NCI-H2196 treated with DMSO at 0.1 percent for 48 hours (cell line): ENCODE results near the gene POLRMT.

Experiments
- DNase-seq: peaks from one replicate; lab custom pipeline; 2025; ENCODE audit not compliant: unreplicated experiment; lab: John Stamatoyannopoulos, UW

The POLRMT gene

GRCh38 chr19:648305-648704 is 15.0 kb upstream of the POLRMT start:
- no peak for DNase-seq

DNA sequence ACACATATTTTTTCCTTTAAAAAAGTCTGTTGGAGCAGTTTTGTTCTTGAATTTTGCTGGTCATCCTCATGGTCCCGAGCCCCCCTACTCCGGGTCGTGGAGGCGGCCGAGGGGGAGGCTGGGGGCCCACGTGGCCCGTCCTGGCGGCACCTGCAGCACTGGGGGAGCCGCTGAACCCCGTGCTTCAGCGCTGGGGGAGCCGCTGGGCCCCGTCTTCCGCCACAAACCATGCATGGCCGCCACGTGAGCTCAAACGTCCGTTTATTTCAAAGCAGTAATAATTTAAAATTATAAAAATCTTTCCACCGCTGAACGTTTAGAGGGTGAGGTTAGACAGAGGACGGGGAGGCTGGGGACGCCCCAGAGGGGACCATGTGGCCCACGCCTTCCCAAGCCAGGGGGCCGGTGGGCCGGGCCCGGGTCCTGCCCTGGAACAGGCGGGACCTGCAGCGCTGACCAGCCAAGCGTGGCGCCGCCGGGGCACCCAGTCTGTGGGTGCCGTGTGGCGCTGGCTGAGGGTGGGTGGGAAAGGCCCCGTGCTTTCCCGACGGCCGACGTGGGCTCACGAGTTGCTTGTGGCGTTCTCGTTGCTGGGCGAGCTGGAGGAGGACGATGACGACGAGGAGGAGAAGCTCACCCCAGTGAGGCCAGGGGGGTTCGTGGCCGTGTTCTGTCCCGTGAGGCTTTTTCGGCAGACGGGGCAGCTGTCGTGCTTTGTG is 14.4 kb upstream of the POLRMT start:
- no peak for DNase-seq

GRCh38 chr19:646779-647565 is 13.6 kb upstream of the POLRMT start:
- DNase-seq = no peak

DNA sequence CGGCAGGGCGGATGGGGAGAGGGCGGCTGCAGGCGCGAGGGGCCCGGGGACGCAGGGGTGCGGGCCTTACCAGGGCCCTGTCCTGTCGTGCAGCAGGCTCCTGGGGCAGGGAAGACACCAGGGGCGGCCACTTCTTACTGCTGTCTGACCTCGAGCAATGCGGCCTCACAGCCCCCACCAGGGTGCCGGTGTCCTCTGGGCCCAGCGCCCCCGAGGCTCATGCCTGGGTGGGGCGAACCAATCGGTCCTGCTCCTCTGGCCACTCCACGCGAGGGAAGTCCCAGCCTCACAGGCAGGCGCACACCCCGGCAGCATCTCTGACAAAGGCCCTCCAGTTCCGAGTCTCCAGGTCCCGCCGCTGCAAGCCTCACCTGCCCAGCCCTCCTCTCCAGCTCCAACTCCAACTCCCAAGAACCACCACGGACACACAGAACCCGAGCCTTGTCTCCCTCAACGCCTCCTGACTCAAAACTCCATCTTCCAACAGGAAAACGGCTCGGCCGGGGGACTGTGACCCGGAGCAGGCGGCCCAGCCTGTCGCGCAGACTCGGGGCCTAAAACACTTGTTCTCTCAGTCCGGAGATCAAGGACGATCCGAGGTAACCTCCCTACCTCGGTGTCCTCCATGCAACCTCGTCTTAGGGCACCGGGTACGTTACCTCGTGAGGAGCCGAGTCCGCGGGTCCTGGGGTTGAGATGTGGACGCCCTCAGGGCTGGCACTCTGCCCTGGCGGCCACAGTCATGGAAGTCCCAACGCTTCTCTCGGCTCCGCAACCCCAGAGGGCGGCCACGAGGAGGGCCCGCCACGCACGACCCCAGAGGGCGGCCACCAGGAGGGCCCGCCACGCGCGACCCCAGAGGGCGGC is 12.8 kb upstream of the POLRMT start:
- no peak for DNase-seq

DNA sequence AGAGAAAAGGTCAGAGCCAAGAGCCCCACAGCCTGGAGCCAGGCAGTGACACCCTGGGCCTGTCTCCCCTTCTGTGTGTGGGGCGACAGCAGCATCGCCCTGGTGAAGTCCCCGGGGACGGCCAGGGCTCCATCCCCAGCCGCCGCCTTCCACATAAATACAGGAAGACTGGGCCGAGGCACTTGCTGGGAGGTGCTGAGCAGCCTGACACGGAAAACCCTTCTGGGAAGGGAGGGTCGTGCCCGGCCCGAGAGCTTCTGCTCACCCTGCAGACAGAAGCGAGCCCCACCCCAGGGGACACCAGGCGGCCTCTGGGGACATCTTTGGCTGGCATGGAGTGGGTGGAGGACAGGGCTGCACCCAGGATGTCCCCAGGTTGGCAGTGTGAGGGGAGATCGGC is 11.5 kb upstream of the POLRMT start:
- no peak for DNase-seq

- DNase-seq = no peak
Measured at GRCh38 chr19:644363-644762, 11.0 kb upstream of the POLRMT start.

- DNase-seq = no peak
Measured at GRCh38 chr19:643736-644135, 10.4 kb upstream of the POLRMT start.

DNA sequence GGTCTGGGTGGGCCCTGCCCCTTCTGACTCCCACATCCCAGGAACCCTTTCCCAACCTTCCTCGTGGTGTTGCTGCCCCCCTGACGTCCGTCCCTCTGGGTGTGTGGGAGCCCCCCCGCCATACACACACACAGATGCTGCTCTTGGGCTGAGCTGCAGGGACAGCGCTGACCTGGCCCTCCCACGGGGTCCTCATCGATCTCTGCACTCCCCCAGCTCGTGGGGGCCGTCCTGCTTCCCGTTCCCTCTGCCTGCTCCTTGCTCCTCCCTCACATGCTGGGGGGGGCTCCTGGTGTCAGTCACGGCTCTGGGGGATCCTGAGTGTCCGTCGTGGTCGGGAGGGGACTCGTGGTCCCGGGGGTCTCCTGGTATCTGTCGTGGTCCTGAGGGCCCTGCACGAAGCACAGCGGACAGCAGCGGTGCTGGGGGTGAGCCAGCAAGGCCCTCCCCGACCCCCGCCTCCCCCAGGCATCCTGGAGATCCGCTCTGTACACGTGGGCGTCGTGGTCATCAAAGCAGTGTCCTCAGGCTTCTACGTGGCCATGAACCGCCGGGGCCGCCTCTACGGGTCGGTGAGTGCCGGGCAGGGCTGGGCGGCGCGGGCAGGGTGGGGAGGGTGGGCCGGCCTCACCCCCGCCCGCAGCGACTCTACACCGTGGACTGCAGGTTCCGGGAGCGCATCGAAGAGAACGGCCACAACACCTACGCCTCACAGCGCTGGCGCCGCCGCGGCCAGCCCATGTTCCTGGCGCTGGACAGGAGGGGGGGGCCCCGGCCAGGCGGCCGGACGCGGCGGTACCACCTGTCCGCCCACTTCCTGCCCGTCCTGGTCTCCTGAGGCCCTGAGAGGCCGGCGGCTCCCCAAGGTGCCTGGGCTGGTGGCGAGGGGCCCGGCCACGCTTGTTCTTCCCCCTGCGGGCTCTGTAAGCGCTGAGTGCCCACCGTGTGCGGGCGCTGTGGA is 9.7 kb upstream of the POLRMT start:
- no peak for DNase-seq

DNA sequence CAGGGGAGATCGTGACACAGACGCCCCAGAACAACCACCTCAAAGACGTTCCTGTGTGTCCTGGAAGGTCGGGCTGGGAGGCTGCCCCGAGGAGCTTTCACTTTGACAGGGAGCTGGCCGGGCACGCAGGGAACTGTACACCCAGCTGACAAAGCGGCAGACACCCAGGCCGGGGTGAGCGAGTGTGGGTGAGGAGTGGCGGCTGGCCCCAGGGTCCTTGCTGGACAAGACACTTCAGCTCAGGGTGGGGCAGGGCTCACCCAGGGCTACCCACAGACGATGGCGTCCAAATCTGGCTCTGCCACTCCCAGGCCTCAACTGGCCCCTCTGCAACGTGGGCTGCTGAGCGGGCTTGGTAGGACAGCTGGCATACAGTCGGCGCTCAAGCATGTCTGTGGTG is 8.4 kb upstream of the POLRMT start:
- DNase-seq = no peak

DNA sequence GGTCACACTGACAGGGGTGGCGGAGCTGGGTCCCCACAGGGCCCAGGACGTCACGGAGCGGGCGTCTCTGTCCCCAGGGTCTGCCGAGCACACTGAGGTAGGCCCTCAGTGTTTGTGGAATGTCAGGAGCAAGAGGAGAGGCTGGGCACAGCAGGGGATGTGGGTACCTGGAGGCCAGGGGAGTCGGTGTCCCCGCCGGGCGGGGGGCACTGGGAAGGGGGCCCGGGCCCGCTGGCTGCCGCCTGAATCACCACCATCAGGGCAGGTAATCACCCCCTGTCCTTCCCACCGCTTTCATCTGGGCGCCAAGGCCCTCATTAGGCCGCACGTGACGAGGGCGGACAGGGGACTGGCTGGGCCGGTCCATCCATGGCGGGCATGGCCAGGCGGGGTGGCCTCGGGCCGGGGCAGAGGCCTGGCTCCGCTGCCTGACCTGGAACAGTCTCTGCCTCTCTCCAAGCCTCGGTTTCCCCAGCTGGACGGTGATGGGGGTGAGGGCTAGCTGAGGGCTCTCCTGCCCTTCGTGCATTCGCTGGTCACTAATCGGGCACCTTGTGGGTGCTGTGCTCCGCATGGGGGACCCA is 7.4 kb upstream of the POLRMT start:
- no peak for DNase-seq

DNA sequence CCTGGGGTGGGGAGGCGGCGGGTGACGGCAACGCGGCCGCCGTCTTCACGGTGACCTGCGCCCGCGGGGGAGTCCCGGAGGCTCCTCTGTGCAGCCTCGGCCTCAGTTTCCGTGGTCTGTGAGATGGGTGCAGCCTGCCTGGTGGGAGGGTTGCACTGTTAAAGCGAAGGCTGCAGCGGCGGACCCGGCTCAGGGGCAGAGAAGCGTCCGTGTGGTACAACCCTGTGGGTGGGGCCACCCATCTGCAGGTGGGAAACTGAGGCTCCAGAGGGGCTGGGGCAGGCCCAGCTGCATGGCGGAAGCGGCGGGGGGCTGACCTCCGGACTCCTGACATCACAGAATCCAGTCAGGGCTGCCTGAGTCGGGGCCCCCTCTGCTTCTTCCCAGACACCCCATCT is 6.8 kb upstream of the POLRMT start:
- no peak for DNase-seq

GRCh38 chr19:639253-640160 is 6.2 kb upstream of the POLRMT start, which contains the start of gene FGF22:
Gene FGF22 (plus strand): TSS chr19:639879. CDS start chr19:639926, 47 bp downstream.
- DNase-seq = peak; percentile 73

GRCh38 chr19:638906-639252 is 5.5 kb upstream of the POLRMT start:
- no peak for DNase-seq

DNA sequence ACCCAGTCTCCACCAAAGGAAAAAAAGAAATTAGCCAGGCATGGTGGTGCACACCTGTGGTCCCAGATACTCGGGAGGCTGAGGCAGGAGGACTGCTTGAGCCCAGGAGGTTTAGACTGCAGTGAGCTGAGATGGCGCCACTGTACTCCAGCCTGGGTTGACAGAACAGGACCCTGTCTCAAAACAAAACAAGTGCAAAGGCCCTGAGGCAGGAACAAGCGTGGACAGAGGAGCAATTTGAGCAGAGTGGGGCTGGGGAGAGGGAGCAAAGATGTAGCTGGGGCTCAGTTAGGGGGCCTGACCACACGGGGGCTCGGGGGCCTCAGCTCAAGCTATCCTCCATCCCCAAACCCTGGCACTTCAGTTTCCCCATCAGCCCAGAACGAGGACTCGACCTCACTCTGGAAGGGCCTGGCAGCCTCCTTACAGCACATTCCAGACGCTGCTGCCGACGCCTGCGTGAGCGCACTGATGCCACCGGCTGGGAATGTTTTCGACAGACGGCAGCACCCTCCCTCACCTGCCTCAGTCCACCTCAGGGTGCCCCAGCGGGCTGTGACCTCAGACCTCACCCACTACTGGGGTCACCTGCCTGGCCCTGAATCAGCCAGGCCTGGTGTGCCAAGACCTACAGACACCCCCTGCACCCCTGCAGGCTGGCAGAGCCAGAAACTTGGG is 1.8 kb upstream of the POLRMT start:
- DNase-seq = no peak

DNA sequence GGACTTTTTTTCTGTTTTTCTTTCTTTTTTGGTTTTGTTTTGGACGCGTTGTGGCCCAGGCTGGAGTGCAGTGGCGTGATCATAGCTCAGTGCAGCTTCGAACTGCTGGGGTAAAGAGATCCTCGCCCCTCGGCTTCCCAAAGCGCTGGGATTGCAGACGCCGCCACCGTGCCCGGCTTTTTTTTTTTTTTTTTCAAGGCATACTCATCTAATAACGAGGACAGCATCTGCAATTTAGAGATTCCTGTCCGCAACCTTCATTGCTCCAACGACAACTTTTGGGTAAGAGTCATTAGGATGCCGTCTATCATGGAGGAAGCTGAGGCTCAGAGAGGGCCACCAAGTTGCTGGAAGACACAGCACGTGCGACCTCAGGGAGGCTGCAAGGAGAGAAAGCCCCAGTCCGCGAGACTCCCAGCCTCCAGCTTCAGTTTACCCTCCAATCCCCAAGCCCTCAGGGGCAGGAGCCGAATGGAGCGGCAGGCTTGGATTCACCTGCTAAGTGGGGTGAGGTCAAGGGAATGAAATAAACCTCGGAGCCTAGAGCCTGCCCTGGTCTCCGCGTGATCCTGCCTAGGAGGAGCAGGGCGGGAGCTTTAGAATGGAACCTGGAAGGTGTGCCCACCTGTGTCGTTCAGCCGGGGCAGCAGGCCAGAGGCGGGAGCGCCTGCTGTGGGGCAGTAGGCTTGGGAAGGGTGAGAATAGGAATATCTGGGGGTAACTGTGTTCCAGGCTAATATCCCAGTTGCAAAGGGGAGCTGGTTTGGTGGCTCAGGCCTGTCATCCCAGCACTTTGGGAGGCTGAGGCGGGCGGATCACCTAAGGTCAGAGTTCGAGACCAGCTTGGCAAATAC is 676 bp upstream of the POLRMT start:
- no peak for DNase-seq

DNA sequence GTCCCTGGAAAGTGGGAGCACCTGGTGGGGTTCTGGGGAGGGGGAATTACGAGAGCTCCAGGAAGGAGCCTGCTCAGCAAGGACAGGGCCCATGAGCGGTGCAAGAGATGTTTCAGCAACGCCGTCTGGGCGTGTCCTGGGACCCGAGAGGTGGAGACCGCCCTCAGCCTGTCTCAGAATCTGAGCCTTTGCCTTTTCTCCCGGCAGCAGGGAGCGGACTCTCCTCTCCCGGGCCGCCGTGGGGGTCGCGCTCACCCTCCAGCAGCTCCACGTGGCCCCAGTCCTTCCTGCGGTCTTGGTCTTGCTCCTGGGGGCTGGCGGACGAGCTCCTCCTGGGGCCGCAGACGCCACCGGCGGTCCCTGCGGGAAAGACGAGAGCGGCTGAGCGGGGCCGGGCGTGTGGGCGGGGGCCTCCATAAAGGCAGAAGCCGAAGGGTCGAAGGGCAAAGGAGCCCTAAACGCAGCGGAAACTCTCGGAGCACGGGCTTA is 714 bp downstream of the POLRMT start:
- no peak for DNase-seq

DNA sequence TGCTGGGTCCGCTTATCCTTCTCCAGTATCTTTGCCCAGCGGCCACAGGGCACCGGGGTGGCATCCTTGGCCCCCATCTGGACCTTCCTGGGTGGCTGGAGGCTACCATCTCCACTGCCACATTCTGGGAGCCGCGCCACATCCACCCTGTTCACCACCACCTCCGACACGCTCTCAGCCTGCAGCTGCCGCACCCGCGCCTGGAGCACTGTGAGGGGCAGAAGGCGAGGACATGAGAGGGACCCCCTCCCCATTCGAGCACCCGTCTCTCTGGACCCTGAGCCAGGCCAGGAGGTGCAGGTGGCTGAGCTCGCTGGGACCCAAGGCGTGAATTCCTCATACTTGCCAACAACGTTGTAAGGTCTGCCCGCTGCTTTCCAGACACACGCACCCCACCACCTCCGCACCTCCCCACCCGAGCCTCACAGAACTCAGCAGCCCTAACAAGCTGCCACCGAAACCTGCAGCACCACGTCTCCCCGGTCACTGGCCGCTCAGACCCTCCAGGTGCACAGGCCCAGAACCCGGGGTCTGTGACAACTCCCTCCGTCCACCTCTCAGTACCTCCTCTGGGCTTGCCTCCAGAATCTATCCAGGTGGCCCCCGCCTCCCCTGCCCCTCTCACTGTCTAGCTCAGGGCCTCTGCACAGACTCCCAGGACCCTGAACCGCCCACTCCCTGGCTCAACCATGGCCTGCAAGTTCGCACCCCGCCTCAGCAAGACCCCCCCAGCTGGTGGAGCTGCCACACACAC is 3.2 kb downstream of the POLRMT start:
- no peak for DNase-seq
